Brain microvascular endothelial cell (primary cell): ENCODE data around the gene EVC2.

Experiments used
- DNase-seq: peaks from one replicate; pipeline ENCODE4 v3.0.0-alpha.2; 2020
- H3K27ac ChIP-seq: fragments of 250-450 bp; sonication (Bioruptor Pico); 2 replicates; pipeline ENCODE4 v1.5.1; 2020; ENCODE audit warnings: mild to moderate bottlenecking, moderate library complexity
- H3K27me3 ChIP-seq: fragments of 250-450 bp; sonication (Bioruptor Pico); replicated peaks from 2 replicates; pipeline ENCODE4 v1.5.1; 2020; ENCODE audit warnings: mild to moderate bottlenecking
- H3K36me3 ChIP-seq: fragments of 250-450 bp; sonication (Bioruptor Pico); replicated peaks from 2 replicates; pipeline ENCODE4 v1.5.1; 2020; ENCODE audit warnings: mild to moderate bottlenecking
- H3K4me3 ChIP-seq: 2 replicates; pipeline ENCODE4 v1.5.1; 2011; ENCODE audit warnings: low read depth, mild to moderate bottlenecking, control low read depth, low read length, moderate library complexity
- CTCF ChIP-seq: IDR thresholded peaks from 2 replicates; pipeline ENCODE4 v1.5.1; 2011; ENCODE audit warnings: low read depth, mild to moderate bottlenecking, moderate library complexity, low read length, control low read depth, inconsistent platforms; ENCODE audit errors: missing control alignments
- in situ Hi-C: cut with HindIII; loops from 2 replicates; pipeline ENCODE4 v1.10.0; 2017; ENCODE audit warnings: low sequenced_read_pairs, low pct_ligation_motif_present

EVC2 gene

GRCh38 chr4:5545271-5545670, 163.1 kb downstream of the EVC2 start:
- in situ Hi-C loops, result no loop called here
- no peak overlapping the region for H3K27ac ChIP-seq
- no peaks in the 10 kb centered on the region for H3K36me3 ChIP-seq
- no peak for TF ChIP-seq CTCF
- DNase-seq, result no peak
- H3K27me3 ChIP-seq, result no peaks in the 10 kb centered on the region
- no peak overlapping the region for H3K4me3 ChIP-seq

- Histone ChIP-seq H3K36me3 (no peaks in the 10 kb centered on the region), H3K27me3 (no peaks in the 10 kb centered on the region), H3K27ac (no peak overlapping the region), H3K4me3 (no peak overlapping the region)
- no peak for TF ChIP-seq CTCF
- no peak for DNase-seq
- in situ Hi-C loops, result no loop called here
These were observed 163.6 kb downstream of the EVC2 start for GRCh38 chr4:5544762-5545161.

GRCh38 chr4:5543681-5544080, 164.7 kb downstream of the EVC2 start:
- TF ChIP-seq CTCF, result no peak
- in situ Hi-C loops, result no loop called here
- Histone ChIP-seq H3K27ac (no peak overlapping the region), H3K36me3 (no peaks in the 10 kb centered on the region), H3K4me3 (no peak overlapping the region), H3K27me3 (no peaks in the 10 kb centered on the region)
- DNase-seq, result no peak

GRCh38 chr4:5541169-5541568, 167.2 kb downstream of the EVC2 start:
- DNase-seq, result no peak
- TF ChIP-seq CTCF, result no peak
- Histone ChIP-seq H3K27me3 (no peaks in the 10 kb centered on the region), H3K4me3 (no peak overlapping the region), H3K36me3 (no peaks in the 10 kb centered on the region), H3K27ac (no peak overlapping the region)
- in situ Hi-C loops, result no loop called here

- in situ Hi-C loops, result no loop called here
- Histone ChIP-seq H3K27ac (no peak overlapping the region), H3K4me3 (no peak overlapping the region), H3K36me3 (no peaks in the 10 kb centered on the region), H3K27me3 (no peaks in the 10 kb centered on the region)
- TF ChIP-seq CTCF, result no peak
- no peak for DNase-seq
These were observed 168.8 kb downstream of the EVC2 start for GRCh38 chr4:5539584-5539983.

GRCh38 chr4:5532100-5532499, 176.3 kb downstream of the EVC2 start:
- H3K27me3 ChIP-seq, result no peaks in the 10 kb centered on the region
- in situ Hi-C loops, result no loop called here
- TF ChIP-seq CTCF, result no peak
- no peaks in the 10 kb centered on the region for H3K36me3 ChIP-seq
- H3K27ac ChIP-seq, result no peak overlapping the region
- H3K4me3 ChIP-seq, result no peak overlapping the region
- no peak for DNase-seq
